IMR-90 (cell line): Measurements from ENCODE around the gene CSNK1D. TPM values are rescaled to one million over a fixed set of nuclear protein-coding genes. Genes with fewer than 3 reads are reported as not detected.
A peak's percentile ranks its signal among the peaks of the same experiment; 100 is the strongest.

Experiments used
- ATAC-seq: fragments of 200-7000 bp; cut with Tn5 transposase; 2 replicates; pipeline ENCODE4 v1.9.1; 2020; ENCODE audit warnings: low read depth, mild to moderate bottlenecking, moderate library complexity
- BruUV-seq: library from RNA; stranded (reverse); fragments of 400-500 nt; replicated peaks from 2 replicates; lab custom pipeline; 2021; lab: Mats Ljungman, UMichigan
- CTCF ChIA-PET: fragments of 300-600 bp; formaldehyde crosslinking; extraction: SDS; loops from one replicate; lab custom pipeline; 2021; ENCODE audit warnings: antibody characterized with exemption; lab: Yijun Ruan, JAX
- POLR2A ChIA-PET: fragments of 300-600 bp; sonication (Branson Sonifier 250); formaldehyde crosslinking; loops from one replicate; lab custom pipeline; 2022; ENCODE audit warnings: antibody characterized with exemption; ENCODE audit not compliant: unreplicated experiment; lab: Charles Lee
- DNase-seq: peaks from one replicate; pipeline ENCODE4 v3.0.0; 2013
- H2AFZ ChIP-seq: replicated peaks from 2 replicates; pipeline ENCODE3; 2013; ENCODE audit warnings: low read length, mild to moderate bottlenecking; ENCODE audit not compliant: poor library complexity
- H2AK5ac ChIP-seq: 2 replicates; pipeline ENCODE4 v1.6.1; 2013; ENCODE audit warnings: low read depth, low read length, inconsistent platforms
- H2AK9ac ChIP-seq: replicated peaks from 2 replicates; pipeline ENCODE3; 2013; ENCODE audit warnings: mild to moderate bottlenecking, low read depth, low read length, moderate library complexity; ENCODE audit not compliant: poor library complexity
- H2BK120ac ChIP-seq: 2 replicates; pipeline ENCODE4 v1.6.1; 2013; ENCODE audit warnings: low read depth, low read length, inconsistent platforms
- H2BK15ac ChIP-seq: 3 replicates; pipeline ENCODE4 v1.6.1; 2013; ENCODE audit warnings: low read depth, low read length, inconsistent platforms
- H2BK20ac ChIP-seq: 2 replicates; pipeline ENCODE4 v1.6.1; 2013; ENCODE audit warnings: low read depth, mild to moderate bottlenecking, inconsistent platforms, low read length, moderate library complexity
- H2BK5ac ChIP-seq: 2 replicates; pipeline ENCODE4 v1.6.1; 2013; ENCODE audit warnings: mild to moderate bottlenecking, low read depth, low read length, inconsistent platforms; ENCODE audit not compliant: poor library complexity, severe bottlenecking
- H3K14ac ChIP-seq: replicated peaks from 2 replicates; pipeline ENCODE4 v1.6.1; 2013; ENCODE audit warnings: low read depth, low read length, inconsistent platforms
- H3K18ac ChIP-seq: 2 replicates; pipeline ENCODE4 v1.6.1; 2013; ENCODE audit warnings: low read depth, low read length, control low read depth
- H3K23ac ChIP-seq: 2 replicates; pipeline ENCODE4 v1.6.1; 2013; ENCODE audit warnings: low read depth, low read length, inconsistent platforms
- H3K27ac ChIP-seq: 2 replicates; pipeline ENCODE4 v1.5.1; 2013; ENCODE audit warnings: mild to moderate bottlenecking, control low read depth, low read length; ENCODE audit not compliant: insufficient read depth
- H3K27me3 ChIP-seq: 2 replicates; pipeline ENCODE4 v1.6.1; 2013; ENCODE audit warnings: low read length; ENCODE audit not compliant: control insufficient read depth, insufficient read depth
- H3K36me3 ChIP-seq: 2 replicates; pipeline ENCODE4 v1.6.1; 2013; ENCODE audit warnings: low read length, mixed read lengths; ENCODE audit not compliant: control insufficient read depth, insufficient read depth
- H3K4ac ChIP-seq: 2 replicates; pipeline ENCODE4 v1.6.1; 2013; ENCODE audit warnings: low read depth, low read length, inconsistent platforms
- H3K4me1 ChIP-seq: 2 replicates; pipeline ENCODE4 v1.6.1; 2013; ENCODE audit warnings: low read length, mixed read lengths; ENCODE audit not compliant: control insufficient read depth, insufficient read depth
- H3K4me2 ChIP-seq: 2 replicates; pipeline ENCODE4 v1.6.1; 2013; ENCODE audit warnings: low read depth, mild to moderate bottlenecking, control low read depth, low read length, moderate library complexity
- H3K4me3 ChIP-seq: 2 replicates; pipeline ENCODE4 v1.5.1; 2013; ENCODE audit warnings: low read depth, mild to moderate bottlenecking, control low read depth, low read length, moderate library complexity; ENCODE audit not compliant: insufficient read depth
- H3K56ac ChIP-seq: 2 replicates; pipeline ENCODE4 v1.6.1; 2013; ENCODE audit warnings: low read length, inconsistent platforms; ENCODE audit not compliant: insufficient read depth; ENCODE audit errors: extremely low read depth
- H3K79me1 ChIP-seq, 2 experiments: 2 replicates each; pipeline ENCODE4 v1.6.1; 2013; ENCODE audit warnings: low read length in 2 of 2, inconsistent platforms in 1 of 2, low read depth in 1 of 2
- H3K9ac ChIP-seq: 2 replicates; pipeline ENCODE4 v1.6.1; 2013; ENCODE audit warnings: low read depth, low read length, control low read depth
- H3K9me1 ChIP-seq: 2 replicates; pipeline ENCODE4 v1.6.1; 2013; ENCODE audit warnings: low read length, inconsistent platforms; ENCODE audit not compliant: insufficient read depth
- H3K9me3 ChIP-seq: 2 replicates; pipeline ENCODE4 v1.6.1; 2013; ENCODE audit warnings: low read length; ENCODE audit not compliant: control insufficient read depth, insufficient read depth
- H4K20me1 ChIP-seq: 2 replicates; pipeline ENCODE4 v1.6.1; 2013; ENCODE audit warnings: low read length, inconsistent platforms; ENCODE audit not compliant: insufficient read depth
- H4K5ac ChIP-seq: 2 replicates; pipeline ENCODE4 v1.6.1; 2013; ENCODE audit warnings: mild to moderate bottlenecking, low read depth, low read length, control low read depth
- H4K8ac ChIP-seq, 2 experiments: 2 replicates each; pipeline ENCODE4 v1.6.1; 2013; ENCODE audit warnings: low read depth in 2 of 2, low read length in 2 of 2, control low read depth in 1 of 2, inconsistent platforms in 1 of 2
- H4K91ac ChIP-seq: 2 replicates; pipeline ENCODE4 v1.6.1; 2013; ENCODE audit warnings: low read depth, low read length, inconsistent platforms; ENCODE audit not compliant: insufficient read depth
- BHLHE40 ChIP-seq: fragments of 150-350 bp; IDR thresholded peaks from 2 replicates; pipeline ENCODE4 v1.6.1; 2016; ENCODE audit warnings: mild to moderate bottlenecking, low read depth, low read length
- MXI1 ChIP-seq: IDR thresholded peaks from 2 replicates; pipeline ENCODE4 v1.6.1; 2012; ENCODE audit warnings: low read depth, mild to moderate bottlenecking, low read length, moderate library complexity, borderline replicate concordance
- WGBS, 2 experiments: methylation state at CpG; one replicate each; pipeline versions ENCODE4 v1.1.5 to v1.1.7; 2013; ENCODE audit warnings: missing lambda C conversion rate in 2 of 2; ENCODE audit not compliant: insufficient read length in 1 of 2; ENCODE audit errors: extremely low coverage in 2 of 2; 5-methylcytosine and 5-hydroxymethylcytosine counted together
- dilution Hi-C: fragments of 300-500 bp; cut with HindIII; formaldehyde crosslinking; loops from one replicate; pipeline ENCODE4 v1.14.3; 2018; ENCODE audit warnings: low sequenced_read_pairs; ENCODE audit not compliant: unreplicated experiment
- in situ Hi-C: fragments of 300-500 bp; cut with MboI; formaldehyde crosslinking; loops from 3 replicates; pipeline ENCODE4 v1.14.3; 2019; ENCODE audit warnings: low sequenced_read_pairs, inconsistent platforms, mixed read lengths
- intact Hi-C: fragments of 100-400 bp; cut with micrococcal nuclease; formaldehyde crosslinking; loops from 2 replicates; pipeline ENCODE4 v1.10.0; 2022
- polyA plus RNA-seq, 3 experiments: library from polyadenylated mRNA; depleted of rRNA; stranded (reverse); fragments of >200 nt; gene quantifications; 2 replicates each; pipeline ENCODE4 v1.2.3, GENCODE V29; 2012; ENCODE audit warnings: low replicate concordance in 1 of 3
- total RNA-seq: library from RNA; depleted of rRNA; stranded (reverse); fragments of >200 nt; gene quantifications from 2 replicates; pipeline ENCODE4 v1.2.3, GENCODE V29; 2012

Gene CSNK1D
- total and polyA plus RNA-seq, 2 of the 4 experiments (the other 2 are of a cell fraction) = 47.1 to 186 TPM

DNA sequence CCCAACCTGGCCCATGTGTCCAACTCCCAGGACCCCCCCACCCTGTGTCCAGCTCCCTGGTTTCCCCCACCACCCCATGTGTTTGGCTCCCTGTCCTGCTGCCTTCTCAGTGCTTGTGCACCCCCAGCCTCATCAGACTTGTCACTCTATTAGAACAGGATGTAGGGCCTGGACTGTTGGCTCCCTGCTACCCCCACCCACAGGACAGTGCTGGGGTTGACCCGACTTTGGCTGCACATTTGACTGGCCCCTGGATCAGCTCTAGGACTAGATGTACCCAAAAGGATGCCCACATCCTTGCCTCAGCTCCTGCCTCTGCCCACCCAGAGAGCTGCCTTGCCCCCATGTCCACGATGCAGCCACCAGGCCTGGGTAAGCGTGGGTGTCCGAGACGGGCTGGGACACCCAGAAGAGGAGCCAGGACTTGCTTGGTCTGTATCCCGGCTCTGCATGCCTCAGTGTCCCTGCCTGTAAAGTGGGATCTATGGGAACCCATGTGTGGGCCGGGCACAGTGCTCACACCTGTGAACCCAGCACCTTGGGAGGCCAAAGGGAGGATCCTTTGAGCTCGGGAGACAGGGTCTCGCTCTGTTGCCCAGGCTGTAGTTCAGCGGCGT lies 59.4 kb downstream of the CSNK1D start:
- peak overlapping the region; percentile 49 for H2BK20ac ChIP-seq
- 100% methylated on average over 8 of the region's 11 CpGs; no CpG with 5 or more reads in 1 of the 2 experiments for WGBS, 2 experiments
- DNase-seq (no peak), ATAC-seq (no peak)
- in situ Hi-C loops = no loop called here
- no peak overlapping the region for H3K18ac ChIP-seq
- H3K79me1 ChIP-seq = peaks cover 28 to 68% of the 10 kb centered on the region in 2 experiments; a peak in 3 of 4 replicates
- no peaks in the 10 kb centered on the region for H3K27me3 ChIP-seq
- dilution Hi-C loops = no loop called here
- H2BK120ac ChIP-seq = peak overlapping the region; percentile 86
- no peak overlapping the region for H3K56ac ChIP-seq
- peak overlapping the region; percentile 31 for H3K23ac ChIP-seq
- H2AFZ ChIP-seq = peak overlapping the region; percentile 5
- peak overlapping the region; percentile 31 for H2AK9ac ChIP-seq
- intact Hi-C loops = no loop called here
- H4K91ac ChIP-seq = peak overlapping the region; percentile 65
- H3K4me1 ChIP-seq = peaks cover 46% of the 10 kb centered on the region
- H3K27ac ChIP-seq = peak overlapping the region; percentile 67
- peak overlapping the region; percentile 98 for H2BK15ac ChIP-seq
- no peaks in the 10 kb centered on the region for H3K36me3 ChIP-seq
- H3K4me3 ChIP-seq = no peak overlapping the region
- H4K8ac ChIP-seq = peak overlapping the region; percentile 54 to 70
- H3K4me2 ChIP-seq = no peak overlapping the region
- H3K4ac ChIP-seq = peak overlapping the region; percentile 49
- H3K9me3 ChIP-seq = no peaks in the 10 kb centered on the region
- H2AK5ac ChIP-seq = peak overlapping the region; percentile 97
- H3K9ac ChIP-seq = no peak overlapping the region; the same call in 1 of the 2 replicates
- ChIA-PET CTCF (no interaction called here), POLR2A (no interaction called here)
- no peak overlapping the region for H4K5ac ChIP-seq
- BruUV-seq = no TSS peak
- H2BK5ac ChIP-seq = peak overlapping the region; percentile 59
- H4K20me1 ChIP-seq = no peaks in the 10 kb centered on the region
- H3K9me1 ChIP-seq = peaks cover 37% of the 10 kb centered on the region
- TF ChIP-seq MXI1 = no peak
- no peak for TF ChIP-seq BHLHE40
- H3K14ac ChIP-seq = peak overlapping the region; percentile 52; the same call in 1 of the 2 replicates
